H9 (cell line): ENCODE results near the gene GGA2. TPM values are rescaled to one million over a fixed set of nuclear protein-coding genes. Genes with fewer than 3 reads are reported as not detected.

ENCODE experiments used
- DNase-seq: peaks from one replicate; pipeline ENCODE4 v3.0.0-alpha.2; 2017
- H2AFZ ChIP-seq: one replicate; pipeline ENCODE4 v1.6.1; 2013; ENCODE audit warnings: mild to moderate bottlenecking, low read length, control low read depth, moderate library complexity
- H2AK5ac ChIP-seq: 2 replicates; pipeline ENCODE4 v1.6.1; 2013; ENCODE audit warnings: low read length, control low read depth, mixed read lengths; ENCODE audit not compliant: insufficient read length
- H2BK120ac ChIP-seq: one replicate; pipeline ENCODE4 v1.6.1; 2013; ENCODE audit warnings: low read depth, mild to moderate bottlenecking, low read length, control low read depth, inconsistent platforms; ENCODE audit not compliant: poor library complexity, severe bottlenecking
- H2BK12ac ChIP-seq: 2 replicates; pipeline ENCODE4 v1.6.1; 2013; ENCODE audit warnings: low read length, control low read depth, mixed read lengths, low read depth; ENCODE audit not compliant: insufficient read length
- H2BK15ac ChIP-seq: 2 replicates; pipeline ENCODE4 v1.6.1; 2013; ENCODE audit warnings: low read depth, low read length, control low read depth
- H2BK20ac ChIP-seq: one replicate; pipeline ENCODE4 v1.6.1; 2013; ENCODE audit warnings: low read depth, mild to moderate bottlenecking, low read length, control low read depth, inconsistent platforms; ENCODE audit not compliant: poor library complexity, severe bottlenecking
- H2BK5ac ChIP-seq: 2 replicates; pipeline ENCODE4 v1.6.1; 2013; ENCODE audit warnings: low read length, control low read depth, mixed read lengths; ENCODE audit not compliant: insufficient read length
- H3K14ac ChIP-seq: 2 replicates; pipeline ENCODE4 v1.6.1; 2013; ENCODE audit warnings: low read length, control low read depth; ENCODE audit not compliant: insufficient read depth
- H3K18ac ChIP-seq: 2 replicates; pipeline ENCODE4 v1.6.1; 2013; ENCODE audit warnings: low read depth, mild to moderate bottlenecking, mixed read lengths, low read length, control low read depth; ENCODE audit not compliant: insufficient read length
- H3K23ac ChIP-seq: 2 replicates; pipeline ENCODE4 v1.6.1; 2013; ENCODE audit warnings: low read length, control low read depth, mixed read lengths, low read depth; ENCODE audit not compliant: insufficient read length
- H3K23me2 ChIP-seq: 2 replicates; pipeline ENCODE4 v1.6.1; 2013; ENCODE audit warnings: low read depth, mild to moderate bottlenecking, mixed read lengths, low read length, control low read depth; ENCODE audit not compliant: insufficient read length, poor library complexity, severe bottlenecking
- H3K27ac ChIP-seq: 2 replicates; pipeline ENCODE4 v1.5.1; 2013; ENCODE audit warnings: low read length, control low read depth, mixed read lengths, low read depth; ENCODE audit not compliant: insufficient read length
- H3K27me3 ChIP-seq: 2 replicates; pipeline ENCODE4 v1.6.1; 2013; ENCODE audit warnings: low read length, control low read depth, inconsistent platforms; ENCODE audit not compliant: insufficient read depth
- H3K4ac ChIP-seq: 2 replicates; pipeline ENCODE4 v1.6.1; 2013; ENCODE audit warnings: low read depth, mild to moderate bottlenecking, control low read depth, inconsistent platforms, low read length, moderate library complexity
- H3K4me1 ChIP-seq: 2 replicates; pipeline ENCODE4 v1.6.1; 2013; ENCODE audit warnings: low read length, control low read depth, inconsistent platforms; ENCODE audit not compliant: insufficient read depth
- H3K4me2 ChIP-seq: 2 replicates; pipeline ENCODE4 v1.6.1; 2013; ENCODE audit warnings: low read length, control low read depth, mixed read lengths; ENCODE audit not compliant: insufficient read length, insufficient read depth
- H3K56ac ChIP-seq: 2 replicates; pipeline ENCODE4 v1.6.1; 2013; ENCODE audit warnings: low read depth, mild to moderate bottlenecking, mixed read lengths, low read length, control low read depth; ENCODE audit not compliant: insufficient read length
- H3K79me1 ChIP-seq: 2 replicates; pipeline ENCODE4 v1.6.1; 2013; ENCODE audit warnings: low read depth, mild to moderate bottlenecking, moderate library complexity, low read length, control low read depth, inconsistent platforms; ENCODE audit not compliant: insufficient read depth, poor library complexity, severe bottlenecking
- H3K79me2 ChIP-seq: 2 replicates; pipeline ENCODE4 v1.6.1; 2013; ENCODE audit warnings: low read length, control low read depth, inconsistent platforms; ENCODE audit not compliant: insufficient read depth
- H3K9ac ChIP-seq: 2 replicates; pipeline ENCODE4 v1.6.1; 2013; ENCODE audit warnings: low read length, control low read depth, mixed read lengths; ENCODE audit not compliant: insufficient read length; ENCODE audit errors: extremely low read depth
- H3K9me3 ChIP-seq: one replicate; pipeline ENCODE4 v1.6.1; 2013; ENCODE audit warnings: low read depth, low read length, inconsistent platforms; ENCODE audit not compliant: control insufficient read depth
- H3T11ph ChIP-seq: one replicate; pipeline ENCODE4 v1.6.1; 2013; ENCODE audit warnings: mild to moderate bottlenecking, low read length, control low read depth, inconsistent platforms
- H4K20me1 ChIP-seq: one replicate; pipeline ENCODE4 v1.6.1; 2013; ENCODE audit not compliant: control insufficient read depth, insufficient read length, insufficient read depth
- H4K5ac ChIP-seq: 2 replicates; pipeline ENCODE4 v1.6.1; 2013; ENCODE audit warnings: low read depth, mild to moderate bottlenecking, mixed read lengths, low read length, control low read depth; ENCODE audit not compliant: insufficient read length
- H4K8ac ChIP-seq: replicated peaks from 2 replicates; pipeline ENCODE4 v1.6.1; 2013; ENCODE audit warnings: low read length, control low read depth, mixed read lengths, low read depth; ENCODE audit not compliant: insufficient read length
- H4K91ac ChIP-seq: 2 replicates; pipeline ENCODE4 v1.6.1; 2013; ENCODE audit warnings: low read depth, mild to moderate bottlenecking, moderate library complexity, mixed read lengths, low read length, control low read depth; ENCODE audit not compliant: insufficient read length
- H3K27ac Mint-ChIP-seq, 3 experiments: 2 replicates in 2 of 3; 3 replicates in 1 of 3; pipeline ENCODE4 v1.8.0; 2020 to 2021; ENCODE audit warnings: mixed read lengths in 3 of 3, mild to moderate bottlenecking in 1 of 3, moderate library complexity in 1 of 3
- H3K27me3 Mint-ChIP-seq: 2 replicates; pipeline ENCODE4 v1.8.0; 2021; ENCODE audit warnings: low read depth, mild to moderate bottlenecking, moderate library complexity, mixed read lengths
- H3K36me3 Mint-ChIP-seq, 3 experiments: 2 replicates in 2 of 3; 3 replicates in 1 of 3; pipeline ENCODE4 v1.8.0; 2020 to 2021; ENCODE audit warnings: low read depth in 3 of 3, mixed read lengths in 3 of 3; ENCODE audit not compliant: insufficient read depth in 1 of 3
- H3K4me1 Mint-ChIP-seq, 2 experiments: 2 replicates each; pipeline ENCODE4 v1.8.0; 2020; ENCODE audit warnings: mixed read lengths in 2 of 2
- H3K4me3 Mint-ChIP-seq, 2 experiments: 2 replicates in 1 of 2; 3 replicates in 1 of 2; pipeline ENCODE4 v1.8.0; 2020 to 2021; ENCODE audit warnings: mild to moderate bottlenecking in 2 of 2, mixed read lengths in 2 of 2, moderate library complexity in 1 of 2
- H3K9me3 Mint-ChIP-seq, 2 experiments: 2 replicates in 1 of 2; 3 replicates in 1 of 2; pipeline ENCODE4 v1.8.0; 2020; ENCODE audit warnings: mild to moderate bottlenecking in 2 of 2, mixed read lengths in 2 of 2, moderate library complexity in 1 of 2
- WGBS: extraction: QIAGEN DNeasy Blood & Tissue Kit; methylation state at CpG from one replicate; pipeline ENCODE4 v1.1.7; 2013; ENCODE audit warnings: missing lambda C conversion rate, low lambda C conversion rate, mixed read lengths; ENCODE audit not compliant: insufficient read length; ENCODE audit errors: extremely low coverage; 5-methylcytosine and 5-hydroxymethylcytosine counted together
- total RNA-seq: library from RNA; stranded (reverse); gene quantifications from 2 replicates; pipeline ENCODE4 v1.2.1, GENCODE V29; 2021
- TF ChIP-seq, protein P1 (sequence below): fragments of 200-600 bp; sonication (generic); conservative IDR thresholded peaks from 3 replicates; pipeline ENCODE4 v1.8.0; 2021; ENCODE audit warnings: antibody characterized with exemption, mild to moderate bottlenecking

The GGA2 gene
- total RNA-seq, 1 experiment from 2014 or later: 143 TPM

DNA sequence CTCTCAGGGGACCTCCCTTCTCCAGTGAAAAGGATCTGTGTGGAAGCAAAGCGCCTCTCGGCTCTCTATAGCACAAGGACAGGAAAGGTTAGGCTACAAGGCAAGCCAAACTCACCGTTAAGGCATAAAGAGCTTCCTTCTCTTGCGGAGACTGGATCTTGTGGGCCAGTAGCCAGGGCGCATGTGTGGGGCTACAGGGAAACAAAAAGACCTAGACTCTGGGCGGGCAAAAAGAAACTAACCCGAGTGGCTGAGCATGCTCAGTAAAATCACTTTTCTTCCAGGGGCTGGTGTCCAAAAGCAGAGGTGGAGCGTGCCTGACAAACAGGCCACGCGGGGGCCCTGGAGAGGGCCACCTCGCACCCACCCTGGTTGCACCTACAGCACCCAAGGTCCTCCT is 16.1 kb downstream of the GGA2 start:
- Histone ChIP-seq H3K79me1 (peaks cover 3% of the 10 kb centered on the region), H3T11ph (no peak overlapping the region), H2BK15ac (no peak overlapping the region), H2BK12ac (no peak overlapping the region), H4K8ac (no peak overlapping the region), H3K23ac (no peak overlapping the region), H2BK120ac (no peak overlapping the region), H3K27me3 (no peaks in the 10 kb centered on the region), H3K79me2 (peaks cover 2% of the 10 kb centered on the region; the same call in 1 of the 2 replicates), H3K27ac (no peak overlapping the region), H3K9ac (no peak overlapping the region), H4K20me1 (no peaks in the 10 kb centered on the region), H4K5ac (no peak overlapping the region), H3K14ac (no peak overlapping the region), H2AFZ (no peak overlapping the region), H2BK5ac (no peak overlapping the region), H3K4ac (no peak overlapping the region), H3K4me2 (no peak overlapping the region), H2BK20ac (no peak overlapping the region), H4K91ac (no peak overlapping the region), H3K23me2 (no peaks in the 10 kb centered on the region), H3K4me1 (no peaks in the 10 kb centered on the region), H3K9me3 (no peaks in the 10 kb centered on the region), H2AK5ac (no peak overlapping the region), H3K18ac (no peak overlapping the region), H3K56ac (no peak overlapping the region)
- Mint-ChIP-seq H3K4me1 (peaks cover 0 to 3% of the 10 kb centered on the region in 2 experiments; a peak in 3 of 4 replicates), H3K36me3 (peaks cover 35 to 79% (median 76%) of the 10 kb centered on the region in 3 experiments; a peak in 6 of 7 replicates), H3K4me3 (no peak overlapping the region), H3K27me3 (no peaks in the 10 kb centered on the region), H3K27ac (peak overlapping the region in 2 of 3 experiments; percentile 60 to 76; a peak in 4 of 7 replicates), H3K9me3 (no peaks in the 10 kb centered on the region)
- WGBS: no CpG with 5 or more reads among the region's 11 CpGs
- TF ChIP-seq, protein P1, sequence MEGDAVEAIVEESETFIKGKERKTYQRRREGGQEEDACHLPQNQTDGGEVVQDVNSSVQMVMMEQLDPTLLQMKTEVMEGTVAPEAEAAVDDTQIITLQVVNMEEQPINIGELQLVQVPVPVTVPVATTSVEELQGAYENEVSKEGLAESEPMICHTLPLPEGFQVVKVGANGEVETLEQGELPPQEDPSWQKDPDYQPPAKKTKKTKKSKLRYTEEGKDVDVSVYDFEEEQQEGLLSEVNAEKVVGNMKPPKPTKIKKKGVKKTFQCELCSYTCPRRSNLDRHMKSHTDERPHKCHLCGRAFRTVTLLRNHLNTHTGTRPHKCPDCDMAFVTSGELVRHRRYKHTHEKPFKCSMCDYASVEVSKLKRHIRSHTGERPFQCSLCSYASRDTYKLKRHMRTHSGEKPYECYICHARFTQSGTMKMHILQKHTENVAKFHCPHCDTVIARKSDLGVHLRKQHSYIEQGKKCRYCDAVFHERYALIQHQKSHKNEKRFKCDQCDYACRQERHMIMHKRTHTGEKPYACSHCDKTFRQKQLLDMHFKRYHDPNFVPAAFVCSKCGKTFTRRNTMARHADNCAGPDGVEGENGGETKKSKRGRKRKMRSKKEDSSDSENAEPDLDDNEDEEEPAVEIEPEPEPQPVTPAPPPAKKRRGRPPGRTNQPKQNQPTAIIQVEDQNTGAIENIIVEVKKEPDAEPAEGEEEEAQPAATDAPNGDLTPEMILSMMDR: no peak
- DNase-seq: no peak
